Stimulated activated CD8-positive, alpha-beta memory T cell treated with anti-CD3 and anti-CD28 coated beads, Interleukin-15, amount 100 ng/mL, for 48 hours (primary cell): Measurements from ENCODE around the gene EGLN2.
"Not testable (repeated sequence)": the region's sequence is repeated elsewhere in the genome, so short reads cannot be mapped to it uniquely, and the experiment has no call there.

Experiments
- DNase-seq, 2 donors: peaks; one replicate each; pipeline ENCODE4 v3.0.0-alpha.2; 2020; ENCODE audit warnings: low read depth in 2 of 2

The EGLN2 gene

GRCh38 chr19:40842997-40843652 lies 44.1 kb downstream of the EGLN2 start:
- not testable (repeated sequence) for DNase-seq

GRCh38 chr19:40843653-40844052 lies 44.7 kb downstream of the EGLN2 start:
- DNase-seq = peak; percentile 67

GRCh38 chr19:40846722-40847121 lies 47.7 kb downstream of the EGLN2 start:
- DNase-seq = not testable (repeated sequence)

- not testable (repeated sequence) for DNase-seq
Observed at GRCh38 chr19:40850277-40850676, 51.3 kb downstream of the EGLN2 start, which contains the start of gene CYP2A6. Gene CYP2A6, minus strand, starts transcription at chr19:40850447. Its CDS starts 21 bp downstream, at chr19:40850426.

GRCh38 chr19:40852467-40853152 lies 53.6 kb downstream of the EGLN2 start:
- DNase-seq = not testable (repeated sequence)
